ENCODE measurements around the gene SLC22A8.

DNA sequence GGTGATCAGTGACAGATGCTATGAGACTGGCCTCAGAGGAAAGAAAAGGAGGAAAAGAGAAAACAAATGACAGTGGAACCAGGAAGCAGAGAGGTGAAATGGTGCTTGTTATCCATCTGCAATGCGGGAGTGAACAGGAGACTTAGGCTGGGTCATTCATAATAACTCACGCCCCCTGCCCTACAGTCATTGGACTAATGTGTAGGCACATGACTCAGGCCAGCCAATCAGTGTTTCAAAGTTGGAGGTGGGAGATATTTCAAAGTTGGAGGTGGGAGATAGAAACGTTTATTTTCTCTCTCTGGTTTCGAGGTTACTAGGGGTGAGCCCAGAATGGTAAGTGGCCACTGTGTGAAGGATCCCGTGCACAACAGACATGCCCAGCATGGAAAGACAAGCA is 61.2 kb downstream of the SLC22A8 start:
- TF ChIP-seq CTCF (conservative IDR thresholded peaks at IDR 0.05) (no peak), EZH2 (IDR thresholded peaks at IDR 0.05; ENCODE audit: low read depth) (no peak)

All from PC-9 (cell line).